ENCODE results near the gene CPNE7.
A peak's percentile ranks its signal among the peaks of the same experiment; 100 is the strongest.

The CPNE7 gene

GRCh38 chr16:89572073-89572484 lies 3.5 kb upstream of the CPNE7 start:
- no peak overlapping the region for H3K4me3 ChIP-seq (ENCODE audit: low read depth, low read length)
- TF ChIP-seq MYC (IDR thresholded peaks at IDR 0.05; ENCODE audit: low read depth, low read length) (no peak), POLR2A (IDR thresholded peaks at IDR 0.05; ENCODE audit: extremely low read depth, insufficient read length) (no peak), MAX (IDR thresholded peaks at IDR 0.05; ENCODE audit: low read depth, low read length) (no peak)
- TF ChIP-seq, protein P1, sequence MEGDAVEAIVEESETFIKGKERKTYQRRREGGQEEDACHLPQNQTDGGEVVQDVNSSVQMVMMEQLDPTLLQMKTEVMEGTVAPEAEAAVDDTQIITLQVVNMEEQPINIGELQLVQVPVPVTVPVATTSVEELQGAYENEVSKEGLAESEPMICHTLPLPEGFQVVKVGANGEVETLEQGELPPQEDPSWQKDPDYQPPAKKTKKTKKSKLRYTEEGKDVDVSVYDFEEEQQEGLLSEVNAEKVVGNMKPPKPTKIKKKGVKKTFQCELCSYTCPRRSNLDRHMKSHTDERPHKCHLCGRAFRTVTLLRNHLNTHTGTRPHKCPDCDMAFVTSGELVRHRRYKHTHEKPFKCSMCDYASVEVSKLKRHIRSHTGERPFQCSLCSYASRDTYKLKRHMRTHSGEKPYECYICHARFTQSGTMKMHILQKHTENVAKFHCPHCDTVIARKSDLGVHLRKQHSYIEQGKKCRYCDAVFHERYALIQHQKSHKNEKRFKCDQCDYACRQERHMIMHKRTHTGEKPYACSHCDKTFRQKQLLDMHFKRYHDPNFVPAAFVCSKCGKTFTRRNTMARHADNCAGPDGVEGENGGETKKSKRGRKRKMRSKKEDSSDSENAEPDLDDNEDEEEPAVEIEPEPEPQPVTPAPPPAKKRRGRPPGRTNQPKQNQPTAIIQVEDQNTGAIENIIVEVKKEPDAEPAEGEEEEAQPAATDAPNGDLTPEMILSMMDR (IDR thresholded peaks at IDR 0.05; ENCODE audit: low read depth, low read length), result no peak
- DNase-seq (ENCODE audit: low read depth), result no peak

- TF ChIP-seq MAX (IDR thresholded peaks at IDR 0.05; ENCODE audit: low read depth, low read length) (peak; percentile 65), POLR2A (IDR thresholded peaks at IDR 0.05; ENCODE audit: extremely low read depth, insufficient read length) (no peak), MYC (IDR thresholded peaks at IDR 0.05; ENCODE audit: low read depth, low read length) (no peak)
- no peak for DNase-seq (ENCODE audit: low read depth)
- no peak overlapping the region for H3K4me3 ChIP-seq (ENCODE audit: low read depth, low read length)
These were observed 2.9 kb upstream of the CPNE7 start for GRCh38 chr16:89572485-89573205.

GRCh38 chr16:89573826-89574680 lies 1.5 kb upstream of the CPNE7 start:
- TF ChIP-seq POLR2A (IDR thresholded peaks at IDR 0.05; ENCODE audit: extremely low read depth, insufficient read length) (no peak), MYC (IDR thresholded peaks at IDR 0.05; ENCODE audit: low read depth, low read length) (no peak), MAX (IDR thresholded peaks at IDR 0.05; ENCODE audit: low read depth, low read length) (no peak; the same call in 1 of the 2 replicates)
- TF ChIP-seq, protein P1 (IDR thresholded peaks at IDR 0.05; ENCODE audit: low read depth, low read length), result no peak
- no peak for DNase-seq (ENCODE audit: low read depth)
- no peak overlapping the region for H3K4me3 ChIP-seq (ENCODE audit: low read depth, low read length)

- TF ChIP-seq MAX (IDR thresholded peaks at IDR 0.05; ENCODE audit: low read depth, low read length), result no peak
- TF ChIP-seq, protein P1 (IDR thresholded peaks at IDR 0.05; ENCODE audit: low read depth, low read length), result peak; percentile 63
- H3K4me3 ChIP-seq (ENCODE audit: low read depth, low read length), result no peak overlapping the region
- DNase-seq (ENCODE audit: low read depth), result peak; percentile 86
These were observed 794 bp upstream of the CPNE7 start for GRCh38 chr16:89574681-89575246.

- TF ChIP-seq, protein P1 (IDR thresholded peaks at IDR 0.05; ENCODE audit: low read depth, low read length), result no peak
- TF ChIP-seq MAX (IDR thresholded peaks at IDR 0.05; ENCODE audit: low read depth, low read length) (no peak), POLR2A (IDR thresholded peaks at IDR 0.05; ENCODE audit: extremely low read depth, insufficient read length) (no peak), MYC (IDR thresholded peaks at IDR 0.05; ENCODE audit: low read depth, low read length) (no peak)
- no peak overlapping the region for H3K4me3 ChIP-seq (ENCODE audit: low read depth, low read length)
- no peak for DNase-seq (ENCODE audit: low read depth)
These were observed 846 bp downstream of the CPNE7 start for GRCh38 chr16:89576153-89577054.
